Measurements from ENCODE around the gene CTBP2. TPM values are rescaled to one million over a fixed set of nuclear protein-coding genes. Genes with fewer than 3 reads are reported as not detected.

CTBP2 gene
- total and polyA plus RNA-seq, 4 donors: 3.4 to 59.2 (median 5.5) TPM

- WGBS: 91% methylated on average over 12 of the region's 12 CpGs
- H3K27ac ChIP-seq (ENCODE audit: low read depth in 1 of 2, low read length in 2 of 2): no peak overlapping the region
These were observed 158.3 kb downstream of the CTBP2 start for GRCh38 chr10:125002047-125002422.

GRCh38 chr10:125001313-125002046 is 158.9 kb downstream of the CTBP2 start:
- no peak overlapping the region for H3K27ac ChIP-seq (ENCODE audit: low read depth in 1 of 2, low read length in 2 of 2)
- WGBS: 87% methylated on average over 21 of the region's 21 CpGs
- H3K36me3 ChIP-seq (ENCODE audit: control insufficient read depth in 4 of 4, insufficient read depth in 3 of 4, low read depth in 1 of 4, low read length in 3 of 4): no peaks in the 10 kb centered on the region
- H3K4me1 ChIP-seq (ENCODE audit: control insufficient read depth in 4 of 4, insufficient read depth in 4 of 4, low read length in 3 of 4): no peaks in the 10 kb centered on the region
- no peak overlapping the region for H3K4me3 ChIP-seq (ENCODE audit: low read depth in 1 of 3, low read length in 3 of 3)
- H3K27me3 ChIP-seq (ENCODE audit: control insufficient read depth in 4 of 4, insufficient read depth in 4 of 4, low read length in 3 of 4): no peaks in the 10 kb centered on the region
- no peak for DNase-seq (ENCODE audit: low spot score)
- no peaks in the 10 kb centered on the region for H3K9me3 ChIP-seq (ENCODE audit: control insufficient read depth in 4 of 4, low read length in 3 of 4)
- H3K9ac ChIP-seq (ENCODE audit: low read depth in 1 of 2, low read length in 2 of 2): no peak overlapping the region
- TF ChIP-seq SP1 (IDR thresholded peaks at IDR 0.05) (no peak), FOXA2 (IDR thresholded peaks at IDR 0.05) (no peak), YY1 (IDR thresholded peaks at IDR 0.05) (no peak), FOXA1 (IDR thresholded peaks at IDR 0.05) (no peak), RXRA (IDR thresholded peaks at IDR 0.05) (no peak), RAD21 (IDR thresholded peaks at IDR 0.05) (no peak), ATF3 (IDR thresholded peaks at IDR 0.05) (no peak), CTCF (IDR thresholded peaks at IDR 0.05; ENCODE audit: low read depth, low read length, missing input control) (no peak), HNF4A (conservative IDR thresholded peaks at IDR 0.05) (no peak), EGR1 (IDR thresholded peaks at IDR 0.05; ENCODE audit: low read depth in 2 of 2) (no peak), JUND (IDR thresholded peaks at IDR 0.05) (no peak), ZBTB33 (IDR thresholded peaks at IDR 0.05) (no peak), MAX (IDR thresholded peaks at IDR 0.05) (no peak)

More at GRCh38 chr10:125002047-125002422, 158.3 kb downstream of the CTBP2 start:
- Histone ChIP-seq H3K4me3 (ENCODE audit: low read depth in 1 of 3, low read length in 3 of 3) (no peak overlapping the region), H3K27me3 (ENCODE audit: control insufficient read depth in 4 of 4, insufficient read depth in 4 of 4, low read length in 3 of 4) (no peaks in the 10 kb centered on the region), H3K9ac (ENCODE audit: low read depth in 1 of 2, low read length in 2 of 2) (no peak overlapping the region), H3K4me1 (ENCODE audit: control insufficient read depth in 4 of 4, insufficient read depth in 4 of 4, low read length in 3 of 4) (no peaks in the 10 kb centered on the region), H3K36me3 (ENCODE audit: control insufficient read depth in 4 of 4, insufficient read depth in 3 of 4, low read depth in 1 of 4, low read length in 3 of 4) (no peaks in the 10 kb centered on the region), H3K9me3 (ENCODE audit: control insufficient read depth in 4 of 4, low read length in 3 of 4) (no peaks in the 10 kb centered on the region)
- DNase-seq (ENCODE audit: low spot score): no peak
- TF ChIP-seq JUND (IDR thresholded peaks at IDR 0.05) (no peak), YY1 (IDR thresholded peaks at IDR 0.05) (no peak), SP1 (IDR thresholded peaks at IDR 0.05) (no peak), ATF3 (IDR thresholded peaks at IDR 0.05) (no peak), REST (IDR thresholded peaks at IDR 0.05) (no peak), RXRA (IDR thresholded peaks at IDR 0.05) (no peak), HNF4A (conservative IDR thresholded peaks at IDR 0.05) (no peak), MAX (IDR thresholded peaks at IDR 0.05) (no peak)
